ENCODE data around the gene SPCS2.

DNA sequence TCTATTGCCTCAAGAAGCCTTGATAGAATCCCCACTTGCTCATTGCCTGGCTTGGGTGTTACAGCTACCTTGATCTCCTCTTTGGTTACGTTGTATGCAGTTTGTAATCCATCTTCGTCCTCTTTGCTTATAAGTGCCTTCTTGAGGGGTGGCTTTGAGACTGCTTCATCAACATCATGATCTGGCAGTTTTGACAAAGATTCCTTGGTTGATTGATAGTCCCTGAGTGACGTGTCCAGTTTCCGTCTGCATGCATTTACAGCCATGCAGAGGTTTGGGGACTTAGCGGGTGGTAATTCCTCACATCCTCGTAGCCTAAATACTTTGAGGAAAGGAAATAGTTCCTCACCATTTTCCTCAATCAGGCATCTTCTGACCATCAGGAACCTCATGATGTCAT is 62.8 kb downstream of the SPCS2 start:
- TF ChIP-seq, protein P1, sequence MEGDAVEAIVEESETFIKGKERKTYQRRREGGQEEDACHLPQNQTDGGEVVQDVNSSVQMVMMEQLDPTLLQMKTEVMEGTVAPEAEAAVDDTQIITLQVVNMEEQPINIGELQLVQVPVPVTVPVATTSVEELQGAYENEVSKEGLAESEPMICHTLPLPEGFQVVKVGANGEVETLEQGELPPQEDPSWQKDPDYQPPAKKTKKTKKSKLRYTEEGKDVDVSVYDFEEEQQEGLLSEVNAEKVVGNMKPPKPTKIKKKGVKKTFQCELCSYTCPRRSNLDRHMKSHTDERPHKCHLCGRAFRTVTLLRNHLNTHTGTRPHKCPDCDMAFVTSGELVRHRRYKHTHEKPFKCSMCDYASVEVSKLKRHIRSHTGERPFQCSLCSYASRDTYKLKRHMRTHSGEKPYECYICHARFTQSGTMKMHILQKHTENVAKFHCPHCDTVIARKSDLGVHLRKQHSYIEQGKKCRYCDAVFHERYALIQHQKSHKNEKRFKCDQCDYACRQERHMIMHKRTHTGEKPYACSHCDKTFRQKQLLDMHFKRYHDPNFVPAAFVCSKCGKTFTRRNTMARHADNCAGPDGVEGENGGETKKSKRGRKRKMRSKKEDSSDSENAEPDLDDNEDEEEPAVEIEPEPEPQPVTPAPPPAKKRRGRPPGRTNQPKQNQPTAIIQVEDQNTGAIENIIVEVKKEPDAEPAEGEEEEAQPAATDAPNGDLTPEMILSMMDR (IDR thresholded peaks at IDR 0.05) = no peak
- TF ChIP-seq POLR2A (IDR thresholded peaks at IDR 0.05) = no peak
- TF ChIP-seq EP300 (IDR thresholded peaks at IDR 0.05) = no peak

All from ovary (tissue), 3 donors.